GM21367 (cell line): ENCODE data around the gene MAD1L1.

Experiments
- ATAC-seq: cut with Tn5 transposase; IDR thresholded peaks from one replicate; pipeline ENCODE4 v1.9.1; 2021; ENCODE audit not compliant: unreplicated experiment

The MAD1L1 gene

GRCh38 chr7:1995426-1995825, 237.3 kb downstream of the MAD1L1 start:
- no peak for ATAC-seq

GRCh38 chr7:1994931-1995330, 237.8 kb downstream of the MAD1L1 start:
- no peak for ATAC-seq

GRCh38 chr7:1993776-1994740, 238.7 kb downstream of the MAD1L1 start:
- ATAC-seq, result no peak

- ATAC-seq, result no peak
Measured at GRCh38 chr7:1993031-1993695, 239.6 kb downstream of the MAD1L1 start.

- ATAC-seq, result no peak
Measured at GRCh38 chr7:1992554-1992953, 240.2 kb downstream of the MAD1L1 start.

GRCh38 chr7:1990001-1990670, 242.6 kb downstream of the MAD1L1 start:
- no peak for ATAC-seq

GRCh38 chr7:1989049-1989860, 243.5 kb downstream of the MAD1L1 start:
- ATAC-seq, result no peak

- no peak for ATAC-seq
Measured at GRCh38 chr7:1988533-1988930, 244.2 kb downstream of the MAD1L1 start.

GRCh38 chr7:1987591-1988532, 244.9 kb downstream of the MAD1L1 start:
- no peak for ATAC-seq

- ATAC-seq, result no peak
Measured at GRCh38 chr7:1987084-1987535, 245.6 kb downstream of the MAD1L1 start.

GRCh38 chr7:1986366-1987083, 246.2 kb downstream of the MAD1L1 start:
- ATAC-seq, result no peak

- ATAC-seq, result no peak
Measured at GRCh38 chr7:1985936-1986335, 246.8 kb downstream of the MAD1L1 start.

- ATAC-seq, result no peak
Measured at GRCh38 chr7:1985042-1985441, 247.7 kb downstream of the MAD1L1 start.

- no peak for ATAC-seq
Measured at GRCh38 chr7:1981878-1982230, 250.9 kb downstream of the MAD1L1 start.

- no peak for ATAC-seq
Measured at GRCh38 chr7:1981201-1981877, 251.4 kb downstream of the MAD1L1 start.

GRCh38 chr7:1979591-1980560, 252.9 kb downstream of the MAD1L1 start:
- peak; percentile 51 for ATAC-seq
